MV-4-11 (cell line): ENCODE results near the gene COPS3.

ENCODE experiments used
- DNase-seq: peaks from one replicate; lab custom pipeline; 2025; lab: John Stamatoyannopoulos, UW

COPS3 gene

GRCh38 chr17:17241656-17242055 lies 39.4 kb downstream of the COPS3 start:
- DNase-seq: no peak

DNA sequence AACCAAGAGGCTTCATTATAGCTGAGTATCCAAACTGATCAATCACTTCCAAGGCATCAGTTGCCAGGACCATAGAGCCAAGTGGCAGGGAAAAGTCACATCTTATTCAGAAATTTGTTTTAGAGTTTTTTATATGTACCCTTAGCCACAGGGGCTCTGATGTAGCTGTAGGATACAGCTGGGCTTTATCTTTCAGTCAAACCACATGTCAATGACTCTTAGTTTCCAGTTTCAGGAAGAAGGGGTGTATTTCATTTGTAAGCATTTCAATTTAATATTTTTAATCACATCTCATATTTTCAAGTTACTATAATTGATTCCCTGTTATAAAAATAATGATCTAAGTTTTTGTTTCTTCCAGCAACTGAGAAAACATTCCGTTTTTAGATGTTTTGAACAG lies 41.2 kb downstream of the COPS3 start:
- no peak for DNase-seq

DNA sequence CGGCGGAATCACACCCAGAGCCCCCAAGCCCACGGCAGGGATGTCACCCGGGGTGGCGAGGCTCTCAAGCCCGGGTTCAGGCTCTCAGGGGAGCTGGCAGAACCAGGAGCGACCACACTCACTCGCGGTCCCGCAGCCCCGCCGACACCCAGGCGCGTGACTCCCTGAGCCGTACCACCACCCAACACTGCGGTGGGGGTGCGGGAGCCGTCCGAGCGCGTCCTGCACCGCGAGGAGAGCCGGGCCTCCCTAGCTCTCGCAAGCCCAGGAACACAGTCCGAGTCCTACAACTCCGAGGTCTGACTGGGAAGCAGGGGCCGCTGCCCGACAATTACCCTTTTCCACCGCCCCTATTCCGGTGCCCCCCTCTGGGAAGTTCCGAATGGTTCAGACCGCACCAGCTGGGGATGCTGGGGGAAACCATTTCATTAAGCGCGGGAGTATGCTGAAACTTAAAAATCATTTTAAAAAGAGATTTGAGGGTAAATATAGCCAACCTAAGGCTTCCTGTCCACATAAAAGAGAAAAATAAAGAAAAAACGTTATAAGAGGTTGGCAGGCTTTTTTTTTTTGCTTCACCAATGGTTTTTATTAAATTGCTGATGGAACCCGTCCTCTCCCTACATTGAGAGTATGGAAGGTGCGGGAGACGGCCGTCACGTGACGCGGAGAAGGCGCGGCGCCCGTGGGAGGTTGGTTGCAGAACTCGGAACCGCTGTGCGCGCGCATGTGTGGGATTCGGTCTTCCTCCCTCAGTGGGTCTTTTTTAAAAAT lies 43.8 kb downstream of the COPS3 start, which contains the start of gene FLCN:
TSS of gene FLCN (minus strand) at position 143 of the 774 bp plus-strand sequence. CDS start 9,031 bp downstream, outside the sequence.
- DNase-seq: peak; percentile 88

DNA sequence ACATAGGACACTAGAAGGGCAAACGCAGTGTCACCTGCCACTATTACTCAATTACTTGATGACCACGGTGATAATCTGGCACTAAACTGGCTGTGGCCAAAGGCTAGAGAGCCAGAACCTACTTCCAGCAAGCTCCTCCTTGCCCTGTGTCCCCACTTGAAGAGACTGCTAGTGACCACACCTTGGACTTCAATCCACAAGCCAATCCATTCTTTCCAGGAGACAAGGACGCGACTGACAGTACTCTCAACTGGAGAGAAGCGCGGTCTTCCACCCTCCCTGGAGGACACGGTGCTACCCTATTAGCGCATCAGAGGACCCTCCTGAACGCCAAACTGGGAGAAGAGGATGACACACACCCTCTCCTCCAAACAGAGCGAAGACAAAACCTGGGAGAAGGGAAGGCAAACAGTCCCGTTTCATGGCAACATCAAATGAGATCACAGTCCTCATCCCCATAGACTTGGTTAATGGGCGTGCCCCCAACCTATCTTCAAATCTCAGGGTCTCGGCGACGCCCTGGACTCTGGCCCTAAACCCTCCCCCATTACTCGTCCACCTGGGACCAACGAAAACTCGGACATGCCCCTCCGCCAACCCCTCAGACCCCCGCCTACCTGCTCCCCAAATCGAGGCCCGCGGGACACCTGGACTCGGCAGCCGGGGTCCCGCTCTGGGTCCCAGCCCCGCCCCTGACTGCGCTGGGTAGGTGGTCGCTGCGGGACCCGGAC lies 44.6 kb downstream of the COPS3 start:
- DNase-seq: no peak

- DNase-seq: peak; percentile 9
Observed at GRCh38 chr17:17235212-17236174, 45.6 kb downstream of the COPS3 start.

DNA sequence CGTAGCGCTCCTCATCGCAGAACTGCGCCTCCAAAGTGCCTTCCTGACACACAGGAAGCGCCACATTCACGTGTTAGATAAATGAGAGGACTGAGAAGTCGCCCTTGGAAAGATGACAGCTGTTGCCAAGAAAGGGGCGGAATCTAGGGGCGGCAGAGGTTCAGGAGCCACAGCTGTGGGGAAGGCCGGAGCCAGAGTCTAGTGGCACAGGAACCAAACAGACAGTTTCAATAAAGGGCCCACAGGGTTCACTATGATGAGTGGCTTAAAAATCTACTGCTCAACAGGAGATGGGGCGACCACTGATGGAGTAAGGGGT lies 48.8 kb downstream of the COPS3 start:
- no peak for DNase-seq

- DNase-seq: no peak
Observed at GRCh38 chr17:17231621-17232302, 49.3 kb downstream of the COPS3 start.

DNA sequence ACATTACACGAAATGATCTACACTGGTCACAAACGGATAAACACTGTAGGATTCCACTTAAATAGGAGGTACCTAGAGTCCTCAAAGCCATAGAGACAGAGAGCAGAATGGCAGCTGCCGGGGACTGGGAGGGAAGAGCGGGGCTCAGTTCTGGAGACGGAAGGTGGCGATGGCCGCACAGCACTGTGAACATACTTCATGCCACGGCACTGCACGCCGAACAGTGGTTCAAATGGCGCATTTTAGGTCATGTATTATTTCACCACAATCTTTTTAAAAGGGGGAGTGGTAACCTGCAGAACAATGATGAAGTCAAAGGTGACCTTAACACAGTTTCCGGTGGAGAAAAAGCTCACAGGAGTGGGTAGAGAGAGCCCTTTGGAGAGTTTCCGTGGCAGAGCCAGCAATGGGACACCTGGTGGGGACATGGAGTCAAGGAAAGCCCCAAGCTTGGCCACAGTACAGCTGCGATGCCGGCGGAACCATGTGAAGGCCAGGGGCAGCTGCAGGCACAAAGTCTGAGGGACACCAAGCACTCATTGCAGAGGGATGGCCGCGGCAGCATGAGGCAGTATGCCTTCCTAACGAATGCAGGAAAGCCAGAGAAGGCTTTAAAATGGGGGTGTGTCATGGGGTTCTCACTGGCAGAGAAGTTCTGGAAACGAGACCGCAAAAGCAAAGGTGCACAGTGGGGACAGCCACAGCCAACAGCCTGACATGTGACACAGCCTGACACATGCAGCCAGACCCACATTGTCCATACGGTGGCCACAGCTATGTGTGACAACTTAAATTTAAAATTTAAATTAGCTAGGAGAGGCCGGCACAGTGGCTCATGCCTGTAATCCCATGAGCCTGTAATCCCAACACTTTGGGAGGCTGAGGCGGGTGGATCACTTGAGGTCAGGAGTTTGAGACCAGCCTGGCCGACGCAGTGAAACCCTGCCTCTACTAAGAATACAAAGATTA lies 51.3 kb downstream of the COPS3 start:
- no peak for DNase-seq

- no peak for DNase-seq
Observed at GRCh38 chr17:17228521-17229279, 52.3 kb downstream of the COPS3 start.

DNA sequence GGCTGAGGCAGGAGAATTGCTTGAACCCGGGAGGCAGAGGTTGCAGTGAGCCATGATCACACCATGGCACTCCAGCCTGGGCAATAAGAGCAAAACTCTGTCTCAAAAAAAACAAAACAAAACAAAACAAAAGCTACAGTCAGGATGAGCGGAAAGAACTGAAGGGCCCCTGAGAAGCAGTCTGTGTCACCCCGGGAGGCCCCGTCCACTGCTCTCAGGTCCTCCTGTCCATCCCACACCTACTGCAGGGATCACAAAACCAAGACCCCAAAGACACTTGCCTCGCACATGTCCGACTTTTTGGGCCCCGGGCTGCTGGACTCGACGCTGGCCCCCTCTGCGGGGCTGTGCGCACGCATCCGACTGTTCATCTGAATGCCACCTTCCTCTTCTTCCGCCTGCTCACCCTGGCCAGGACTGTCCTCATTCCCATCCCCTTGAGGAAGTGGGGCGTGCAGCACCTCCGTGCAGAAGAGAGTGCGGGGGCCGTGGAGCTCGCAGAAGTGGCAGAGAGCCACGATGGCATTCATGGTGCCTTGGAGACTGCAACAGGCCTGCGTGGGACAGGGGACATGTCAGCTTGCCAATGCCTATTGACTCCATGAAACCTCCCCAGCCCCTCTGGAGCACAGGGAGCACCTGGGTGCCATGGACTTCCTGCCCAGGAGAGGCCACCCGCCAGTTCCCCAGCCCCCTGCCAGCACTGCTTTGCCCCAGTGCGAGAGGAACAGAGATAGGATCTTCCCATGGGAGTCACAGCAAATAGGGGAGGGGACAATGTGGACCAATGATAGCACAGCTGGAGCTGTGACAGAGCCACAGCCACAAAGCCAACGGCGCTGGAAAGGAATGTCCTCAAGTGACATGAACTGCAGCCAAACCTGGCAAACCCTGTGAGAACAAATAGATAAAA lies 53.2 kb downstream of the COPS3 start:
- DNase-seq: no peak

DNA sequence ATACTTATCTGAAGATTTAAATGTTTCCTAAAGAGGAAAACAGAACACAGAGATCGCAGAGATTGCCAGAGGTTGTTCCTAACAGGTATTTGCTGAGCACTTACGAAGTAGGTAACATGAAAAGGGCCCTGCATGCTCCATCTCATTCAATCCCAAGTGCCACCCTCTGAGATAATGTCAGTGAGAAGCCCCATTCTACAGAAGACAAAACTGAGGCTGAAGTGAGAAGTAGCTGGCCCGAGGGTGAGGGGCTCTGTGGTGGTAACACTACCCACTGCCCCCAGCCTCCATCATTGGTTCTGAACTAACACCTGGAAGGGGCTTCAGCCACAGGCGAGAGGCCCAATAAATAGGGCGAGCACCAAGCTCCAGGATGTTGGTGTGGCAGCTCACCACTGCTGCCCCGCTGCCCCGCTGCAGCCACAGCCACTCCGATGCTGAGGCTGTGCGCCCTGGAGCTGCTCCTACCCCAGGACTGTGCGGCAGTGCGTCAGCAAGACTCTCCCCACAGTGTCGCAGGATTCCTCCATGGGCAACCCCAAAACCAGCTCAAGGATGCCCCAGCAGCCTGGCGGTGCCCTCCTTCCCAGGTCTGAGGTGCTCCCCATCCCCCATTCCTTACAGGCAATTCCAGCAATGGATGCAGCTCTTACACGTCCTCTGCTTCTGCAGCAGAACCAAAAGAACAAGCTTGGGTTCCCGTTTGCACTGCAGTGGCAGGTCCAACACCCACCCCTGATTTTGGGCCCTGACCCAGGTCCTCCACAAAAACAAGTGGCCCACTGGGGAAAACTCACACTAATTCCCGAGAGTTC lies 54.4 kb downstream of the COPS3 start:
- DNase-seq: no peak

- DNase-seq: no peak
Observed at GRCh38 chr17:17225901-17226300, 55.1 kb downstream of the COPS3 start.

- DNase-seq: no peak
Observed at GRCh38 chr17:17224137-17224536, 56.9 kb downstream of the COPS3 start.

DNA sequence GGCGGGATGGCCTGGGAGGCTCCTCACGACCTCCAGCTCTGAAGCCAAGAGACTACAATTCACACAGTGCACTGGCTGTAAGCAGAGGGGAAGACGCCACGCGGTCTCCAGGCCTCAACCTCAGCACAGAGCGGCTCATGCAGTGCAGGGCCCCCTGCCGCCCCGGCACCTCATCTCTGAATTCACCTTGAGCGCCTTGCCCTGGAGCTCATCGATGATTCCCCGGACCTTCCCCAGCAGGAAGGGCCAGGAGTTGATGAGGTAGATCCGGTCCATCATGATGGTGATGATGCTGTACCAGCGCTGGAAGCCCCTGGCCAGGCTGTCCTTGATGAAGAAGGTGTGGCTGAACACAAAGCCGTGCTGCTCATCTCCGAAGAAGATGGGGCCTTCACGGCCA lies 57.3 kb downstream of the COPS3 start:
- DNase-seq: no peak

DNA sequence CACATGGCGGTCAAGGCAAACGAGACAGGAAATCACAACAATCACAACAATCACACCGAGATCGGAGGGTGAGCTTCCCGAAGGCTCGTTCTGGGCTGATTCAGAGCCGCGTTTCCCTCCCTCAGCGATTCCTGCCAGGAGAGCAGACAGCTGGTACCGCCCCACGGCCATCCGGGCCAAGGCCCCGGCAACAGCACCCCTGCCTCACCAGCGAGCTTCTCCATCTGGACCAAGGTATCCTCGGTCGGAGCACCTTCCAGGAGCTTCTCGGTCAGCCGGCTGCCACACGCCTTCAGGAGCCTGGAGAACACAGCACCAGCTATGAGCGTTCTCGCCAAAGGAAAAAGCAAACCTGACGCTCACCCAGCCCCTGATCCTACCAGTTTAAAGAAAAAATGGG lies 59.7 kb downstream of the COPS3 start:
- no peak for DNase-seq

- no peak for DNase-seq
Observed at GRCh38 chr17:17220529-17220928, 60.5 kb downstream of the COPS3 start.

- no peak for DNase-seq
Observed at GRCh38 chr17:17217995-17218394, 63.1 kb downstream of the COPS3 start.

- DNase-seq: no peak
Observed at GRCh38 chr17:17216776-17217175, 64.3 kb downstream of the COPS3 start.
